RWPE1 (cell line): ENCODE data around the gene ONECUT3.

Experiments
- CTCF ChIA-PET: fragments of 350-600 bp; sonication (Branson Sonifier 250); formaldehyde crosslinking; extraction: SDS; loops from one replicate; lab custom pipeline; 2021; lab: Yijun Ruan, JAX
- POLR2A ChIA-PET: fragments of 400-600 bp; formaldehyde crosslinking; extraction: SDS; loops from one replicate; lab custom pipeline; 2020; ENCODE audit warnings: antibody characterized with exemption; ENCODE audit not compliant: low non-redundant PET; lab: Yijun Ruan, JAX
- DNase-seq: peaks from one replicate; pipeline ENCODE4 v3.0.0; 2012; ENCODE audit warnings: low spot score
- H3K27ac ChIP-seq: fragments of 450-650 bp; 2 replicates; pipeline ENCODE4 v1.5.1; 2017
- TF ChIP-seq, protein P1 (sequence below): fragments of 450-650 bp; conservative IDR thresholded peaks from 2 replicates; pipeline ENCODE4 v1.5.1; 2017; ENCODE audit warnings: low read depth, mild to moderate bottlenecking

Gene ONECUT3

DNA sequence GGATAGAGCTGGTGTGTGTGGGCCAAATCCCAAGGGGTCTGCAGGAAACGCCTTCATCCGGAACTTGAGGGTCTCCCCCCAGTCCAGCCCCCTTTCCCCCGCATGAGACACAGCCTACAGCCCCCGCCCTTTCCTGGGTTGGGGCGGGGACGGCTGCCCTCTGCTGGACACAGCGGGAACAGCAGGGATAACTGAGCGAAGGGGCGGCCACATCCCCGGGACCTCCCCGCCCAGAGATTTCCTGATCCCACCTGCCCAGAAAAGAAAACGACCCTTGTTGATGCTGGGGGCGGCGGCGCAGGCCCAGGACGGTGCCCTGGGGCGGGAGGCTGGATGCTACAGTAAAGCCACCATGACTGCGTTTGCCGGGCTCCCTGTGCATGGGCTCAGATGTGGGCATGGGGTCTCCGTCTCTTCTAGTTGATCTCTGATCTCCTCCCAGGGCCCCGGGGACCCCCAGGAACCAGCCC is 14.2 kb downstream of the ONECUT3 start:
- ChIA-PET POLR2A (no interaction called here), CTCF (interaction anchor here (0.6 to 2.0 kb wide), 10 partner anchors 16 to 228 kb away, joined by 3 to 26 read pairs (median 3); no protein-coding TSS in a partner anchor)
- no peak overlapping the region for H3K27ac ChIP-seq
- peak; percentile 77 for DNase-seq
- TF ChIP-seq, protein P1, sequence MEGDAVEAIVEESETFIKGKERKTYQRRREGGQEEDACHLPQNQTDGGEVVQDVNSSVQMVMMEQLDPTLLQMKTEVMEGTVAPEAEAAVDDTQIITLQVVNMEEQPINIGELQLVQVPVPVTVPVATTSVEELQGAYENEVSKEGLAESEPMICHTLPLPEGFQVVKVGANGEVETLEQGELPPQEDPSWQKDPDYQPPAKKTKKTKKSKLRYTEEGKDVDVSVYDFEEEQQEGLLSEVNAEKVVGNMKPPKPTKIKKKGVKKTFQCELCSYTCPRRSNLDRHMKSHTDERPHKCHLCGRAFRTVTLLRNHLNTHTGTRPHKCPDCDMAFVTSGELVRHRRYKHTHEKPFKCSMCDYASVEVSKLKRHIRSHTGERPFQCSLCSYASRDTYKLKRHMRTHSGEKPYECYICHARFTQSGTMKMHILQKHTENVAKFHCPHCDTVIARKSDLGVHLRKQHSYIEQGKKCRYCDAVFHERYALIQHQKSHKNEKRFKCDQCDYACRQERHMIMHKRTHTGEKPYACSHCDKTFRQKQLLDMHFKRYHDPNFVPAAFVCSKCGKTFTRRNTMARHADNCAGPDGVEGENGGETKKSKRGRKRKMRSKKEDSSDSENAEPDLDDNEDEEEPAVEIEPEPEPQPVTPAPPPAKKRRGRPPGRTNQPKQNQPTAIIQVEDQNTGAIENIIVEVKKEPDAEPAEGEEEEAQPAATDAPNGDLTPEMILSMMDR: peak; percentile 96

DNA sequence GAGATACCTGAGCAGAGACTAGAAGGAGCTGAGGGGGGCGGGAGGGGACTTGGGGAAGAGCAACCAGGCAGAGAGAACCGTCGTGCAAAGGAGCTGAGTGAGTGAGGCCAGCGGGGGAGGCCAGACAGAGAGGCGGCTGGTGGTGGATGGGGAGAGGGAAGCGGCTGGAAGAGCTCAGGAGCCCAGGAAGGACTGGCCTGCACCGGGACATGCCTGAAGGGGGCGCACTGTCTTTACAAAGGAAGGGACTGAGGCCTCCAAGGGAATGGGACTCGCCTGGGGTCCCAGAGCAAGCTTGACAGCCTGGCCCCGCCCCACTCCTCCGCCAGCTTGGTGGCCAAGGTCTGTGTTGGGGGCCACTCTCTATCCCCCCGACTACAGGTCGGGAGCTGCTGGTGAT is 14.9 kb downstream of the ONECUT3 start:
- POLR2A ChIA-PET: no interaction called here
- CTCF ChIA-PET: interaction anchor here (0.5 to 1.3 kb wide), 7 partner anchors 23 to 316 kb away, joined by 3 to 4 read pairs (median 3); no protein-coding TSS in a partner anchor
- TF ChIP-seq, protein P1: no peak
- H3K27ac ChIP-seq: no peak overlapping the region
- no peak for DNase-seq

DNA sequence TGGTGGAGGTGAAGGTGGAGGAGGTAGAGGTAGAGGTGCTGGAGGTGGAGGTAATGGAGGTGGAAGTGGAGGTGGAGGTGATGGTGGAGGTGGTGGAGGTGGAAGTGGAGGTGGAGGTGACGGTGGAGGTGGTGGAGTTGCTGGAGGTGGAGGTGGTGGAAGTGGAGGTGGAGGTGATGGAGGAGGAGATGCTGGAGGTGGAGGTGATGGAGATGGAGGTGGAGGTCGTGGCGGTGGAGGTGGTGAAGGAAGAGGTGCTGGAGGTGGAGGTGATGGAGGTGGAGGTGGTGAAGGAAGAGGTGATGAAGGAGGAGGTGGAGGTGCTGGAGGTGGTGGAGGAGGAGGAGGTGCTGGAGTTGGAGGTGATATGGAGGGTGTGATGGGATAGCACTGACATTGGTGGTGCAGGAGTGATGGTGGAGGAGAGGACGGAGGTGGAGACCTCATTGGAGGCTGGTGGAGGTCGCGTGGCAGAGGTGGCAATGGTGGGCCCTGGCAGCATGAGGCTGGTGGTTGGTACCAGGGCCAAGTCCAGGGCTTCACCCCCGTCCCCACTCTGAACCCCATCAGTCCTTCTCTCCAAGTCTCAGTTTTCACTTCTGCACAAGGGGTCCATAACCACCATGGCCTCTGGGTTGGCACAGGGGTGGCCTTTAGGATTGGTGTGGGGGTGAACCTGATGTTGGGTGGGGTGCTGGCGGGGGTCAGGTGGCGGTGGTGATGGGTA is 15.8 kb downstream of the ONECUT3 start:
- TF ChIP-seq, protein P1: no peak
- no peak for DNase-seq
- no peak overlapping the region for H3K27ac ChIP-seq
- ChIA-PET CTCF (interaction anchor here (0.6 to 1.2 kb wide), 3 partner anchors 57 to 317 kb away, joined by 3 read pairs; no protein-coding TSS in a partner anchor), POLR2A (no interaction called here)

DNA sequence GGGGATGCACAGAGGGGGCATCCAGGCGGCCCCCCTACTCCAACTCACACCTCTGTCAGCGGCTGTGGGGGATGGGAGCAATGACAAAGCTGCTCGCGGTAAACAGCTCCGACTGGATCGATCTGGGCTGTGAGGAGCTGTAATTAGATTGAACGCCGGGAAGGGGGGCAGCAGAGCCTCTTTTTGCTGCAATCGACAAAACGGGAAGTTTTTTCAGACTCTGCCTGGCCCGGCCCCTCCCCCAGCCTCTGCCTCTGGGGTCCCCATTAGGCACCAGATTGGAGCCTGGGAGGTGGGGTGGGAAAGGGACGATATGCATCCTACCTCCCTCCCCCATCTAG is 16.3 kb downstream of the ONECUT3 start:
- no peak for DNase-seq
- TF ChIP-seq, protein P1: no peak
- H3K27ac ChIP-seq: no peak overlapping the region
- POLR2A ChIA-PET: no interaction called here
- CTCF ChIA-PET: no interaction called here

DNA sequence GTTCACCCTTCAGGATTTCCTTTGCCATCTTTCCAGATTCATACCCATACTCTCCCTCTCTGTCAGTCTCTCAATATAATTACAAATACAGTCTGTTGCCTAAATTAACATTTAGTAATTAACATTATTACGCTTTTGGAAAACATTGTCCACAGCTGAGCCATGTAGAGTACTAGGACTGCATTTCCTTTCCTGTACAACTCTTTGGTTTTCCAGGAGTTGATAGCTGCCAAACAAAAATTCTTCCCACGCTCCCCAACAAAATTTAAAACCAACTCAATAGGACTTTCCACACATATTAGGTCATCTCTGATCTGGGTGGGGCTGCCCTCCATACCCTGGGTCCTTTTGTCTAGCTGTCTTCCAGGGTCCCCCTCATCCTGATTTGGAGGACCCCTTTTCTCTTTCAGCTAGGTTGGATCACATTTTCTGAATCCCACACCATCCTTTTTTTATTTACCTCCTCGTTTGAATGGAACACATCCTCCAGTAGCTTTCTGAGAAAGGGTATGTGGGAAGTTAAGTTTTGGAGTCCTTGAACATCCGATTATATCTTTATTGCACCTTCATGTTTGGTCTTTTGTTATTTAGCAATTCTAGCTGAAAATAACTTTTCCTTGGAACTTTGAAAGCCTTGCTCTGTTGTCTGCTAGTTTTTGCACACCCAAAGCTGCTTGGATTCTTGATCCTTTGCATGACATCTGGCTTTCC is 17.7 kb downstream of the ONECUT3 start:
- DNase-seq: no peak
- ChIA-PET POLR2A (no interaction called here), CTCF (interaction anchor here (1.0 kb wide), 1 partner anchor 99 kb away, joined by 7 read pairs; no protein-coding TSS in a partner anchor)
- H3K27ac ChIP-seq: no peak overlapping the region
- TF ChIP-seq, protein P1: no peak

DNA sequence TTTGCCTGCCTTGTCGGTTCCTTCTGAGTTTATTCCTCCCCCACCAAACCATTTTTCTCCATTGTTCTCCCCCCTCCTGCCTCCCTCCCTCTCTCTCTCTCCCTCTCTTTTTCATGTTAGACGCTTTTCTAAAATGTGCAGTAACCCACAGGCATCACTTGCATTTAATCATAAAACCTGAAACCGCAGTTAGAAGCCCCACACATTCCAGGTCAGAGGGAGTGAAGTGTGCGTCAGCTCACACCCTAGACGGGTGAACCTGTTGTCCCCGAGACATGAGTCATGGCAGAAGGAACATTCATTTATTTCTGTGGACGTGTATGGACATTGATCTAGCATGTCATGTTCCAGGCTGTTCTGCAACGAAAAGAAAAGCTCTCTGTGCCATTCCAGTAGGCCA is 19.9 kb downstream of the ONECUT3 start:
- TF ChIP-seq, protein P1: no peak
- H3K27ac ChIP-seq: peak overlapping the region; percentile 96
- peak; percentile 95 for DNase-seq
- POLR2A ChIA-PET: no interaction called here
- CTCF ChIA-PET: interaction anchor here (0.6 to 2.6 kb wide), 9 partner anchors 9 to 227 kb away, joined by 3 to 12 read pairs (median 5); no protein-coding TSS in a partner anchor
